MM.1S (cell line): ENCODE data around the gene DNAH6.

Experiments used
- DNase-seq: peaks from one replicate; pipeline ENCODE4 v3.0.0-alpha.2; 2015
- H2AFZ ChIP-seq: fragments of 300-600 bp; sonication (generic); 2 replicates; pipeline ENCODE4 v1.6.0; 2016; ENCODE audit warnings: antibody characterized with exemption, low read length
- H3F3A ChIP-seq: fragments of 300-600 bp; sonication (generic); 2 replicates; pipeline ENCODE4 v1.6.1; 2016; ENCODE audit warnings: mild to moderate bottlenecking, antibody characterized with exemption, low read length, moderate library complexity, mixed read lengths; ENCODE audit not compliant: insufficient read depth
- H3K27ac ChIP-seq: fragments of 300-600 bp; sonication (generic); 2 replicates; pipeline ENCODE4 v1.5.1; 2016; ENCODE audit warnings: mild to moderate bottlenecking, low read length
- H3K27me3 ChIP-seq: fragments of 300-600 bp; sonication (generic); replicated peaks from 2 replicates; pipeline ENCODE4 v1.6.0; 2016; ENCODE audit warnings: low read length; ENCODE audit not compliant: insufficient read depth
- H3K36me3 ChIP-seq: fragments of 300-600 bp; sonication (generic); replicated peaks from 2 replicates; pipeline ENCODE4 v1.6.1; 2016; ENCODE audit warnings: mild to moderate bottlenecking, low read length, mixed read lengths; ENCODE audit not compliant: insufficient read depth
- H3K4me1 ChIP-seq: fragments of 300-600 bp; sonication (generic); 2 replicates; pipeline ENCODE4 v1.6.1; 2016; ENCODE audit warnings: low read length, mixed read lengths
- H3K4me2 ChIP-seq: fragments of 300-600 bp; sonication (generic); 2 replicates; pipeline ENCODE4 v1.6.0; 2016; ENCODE audit warnings: low read depth, low read length
- H3K4me3 ChIP-seq: fragments of 300-600 bp; sonication (generic); 2 replicates; pipeline ENCODE4 v1.5.1; 2016; ENCODE audit warnings: low read length, mixed read lengths
- H3K79me2 ChIP-seq: fragments of 300-600 bp; sonication (generic); 2 replicates; pipeline ENCODE4 v1.6.1; 2016; ENCODE audit warnings: mixed run types, low read length, mixed read lengths
- H3K9ac ChIP-seq: fragments of 300-600 bp; sonication (generic); 2 replicates; pipeline ENCODE4 v1.6.1; 2016; ENCODE audit warnings: low read length, mixed read lengths
- H3K9me2 ChIP-seq: fragments of 300-600 bp; sonication (generic); replicated peaks from 2 replicates; pipeline ENCODE4 v1.6.1; 2016; ENCODE audit warnings: mild to moderate bottlenecking, low read length, mixed read lengths; ENCODE audit not compliant: insufficient read depth
- H3K9me3 ChIP-seq: fragments of 300-600 bp; sonication (generic); replicated peaks from 2 replicates; pipeline ENCODE4 v1.6.1; 2016; ENCODE audit warnings: mild to moderate bottlenecking, low read length, mixed read lengths; ENCODE audit not compliant: insufficient read depth
- H4K20me1 ChIP-seq: fragments of 300-600 bp; sonication (generic); 2 replicates; pipeline ENCODE4 v1.6.1; 2016; ENCODE audit warnings: mild to moderate bottlenecking, low read length, moderate library complexity, mixed read lengths; ENCODE audit not compliant: insufficient read depth
- CTCF ChIP-seq: fragments of 300-600 bp; sonication (generic); IDR thresholded peaks from 2 replicates; pipeline ENCODE4 v1.5.1; 2016; ENCODE audit warnings: antibody characterized with exemption, low read length, mixed read lengths
- EZH2 ChIP-seq: fragments of 300-600 bp; sonication (generic); optimal IDR thresholded peaks from 2 replicates; pipeline ENCODE3; 2017; ENCODE audit warnings: low read depth, mild to moderate bottlenecking, antibody characterized with exemption, low read length, mixed read lengths
- EZH2phosphoT487 ChIP-seq: fragments of 300-600 bp; sonication (generic); IDR thresholded peaks from 2 replicates; pipeline ENCODE4 v1.6.1; 2018; ENCODE audit warnings: antibody characterized with exemption, low read length

Gene DNAH6

GRCh38 chr2:84579661-84580060 is 63.4 kb downstream of the DNAH6 start:
- Histone ChIP-seq H3K27me3 (no peaks in the 10 kb centered on the region), H3K4me1 (no peaks in the 10 kb centered on the region), H3F3A (no peaks in the 10 kb centered on the region), H3K9me2 (no peaks in the 10 kb centered on the region), H3K9me3 (no peaks in the 10 kb centered on the region), H3K9ac (no peak overlapping the region), H3K4me2 (no peak overlapping the region), H3K79me2 (no peaks in the 10 kb centered on the region), H4K20me1 (no peaks in the 10 kb centered on the region), H3K36me3 (no peaks in the 10 kb centered on the region), H2AFZ (no peak overlapping the region), H3K4me3 (no peak overlapping the region), H3K27ac (no peak overlapping the region)
- TF ChIP-seq EZH2phosphoT487 (no peak), EZH2 (no peak), CTCF (no peak)
- no peak for DNase-seq

- TF ChIP-seq EZH2phosphoT487 (no peak), CTCF (no peak), EZH2 (no peak)
- Histone ChIP-seq H3K9me3 (no peaks in the 10 kb centered on the region), H3K79me2 (no peaks in the 10 kb centered on the region), H4K20me1 (no peaks in the 10 kb centered on the region), H3K27me3 (no peaks in the 10 kb centered on the region), H3K27ac (no peak overlapping the region), H3K36me3 (no peaks in the 10 kb centered on the region), H3K9me2 (no peaks in the 10 kb centered on the region), H3K4me2 (no peak overlapping the region), H3K4me1 (no peaks in the 10 kb centered on the region), H2AFZ (no peak overlapping the region), H3K9ac (no peak overlapping the region), H3F3A (no peaks in the 10 kb centered on the region), H3K4me3 (no peak overlapping the region)
- DNase-seq, result no peak
Observed at GRCh38 chr2:84603911-84604310, 87.6 kb downstream of the DNAH6 start.

DNA sequence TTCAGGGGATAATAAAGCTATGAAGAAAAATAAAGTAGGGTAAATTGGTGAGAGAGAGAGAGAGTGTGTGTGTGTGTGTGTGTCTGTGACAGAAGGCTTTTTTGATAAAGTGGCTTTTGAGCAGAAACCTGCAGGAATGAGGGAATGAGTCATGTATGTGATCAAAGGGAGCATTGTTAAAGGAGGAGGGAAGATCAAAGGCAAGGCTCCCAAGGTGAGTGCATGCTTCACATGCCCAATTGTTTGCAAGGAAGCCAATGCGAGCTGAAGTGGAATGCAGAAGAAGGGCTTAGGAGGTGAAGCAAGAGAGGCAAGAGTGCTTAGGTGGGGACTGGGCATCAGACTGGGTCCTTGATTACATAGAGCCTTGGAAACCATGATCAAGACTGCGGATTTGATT is 96.8 kb downstream of the DNAH6 start:
- H3K4me2 ChIP-seq, result no peak overlapping the region
- no peaks in the 10 kb centered on the region for H3K27me3 ChIP-seq
- no peaks in the 10 kb centered on the region for H3K9me2 ChIP-seq
- no peaks in the 10 kb centered on the region for H3K36me3 ChIP-seq
- no peaks in the 10 kb centered on the region for H3K9me3 ChIP-seq
- H2AFZ ChIP-seq, result no peak overlapping the region
- 0 out of 2 replicates have a peak, but pooled peaks cover 5% of the 10 kb centered on the region for H3K4me1 ChIP-seq
- H3K79me2 ChIP-seq, result no peaks in the 10 kb centered on the region
- H4K20me1 ChIP-seq, result no peaks in the 10 kb centered on the region
- no peak overlapping the region for H3K27ac ChIP-seq
- no peak overlapping the region for H3K9ac ChIP-seq
- 0 out of 2 replicates have a peak, but pooled peaks cover 3% of the 10 kb centered on the region for H3F3A ChIP-seq
- no peak overlapping the region for H3K4me3 ChIP-seq
- no peak for DNase-seq
- no peak for TF ChIP-seq EZH2phosphoT487
- no peak for TF ChIP-seq EZH2
- TF ChIP-seq CTCF, result no peak
